ENCODE data around the gene VPS39. TPM values are rescaled to one million over a fixed set of nuclear protein-coding genes. Genes with fewer than 3 reads are reported as not detected.

Gene VPS39
- total and polyA plus RNA-seq, 9 of the 15 experiments (the other 6 are each of a cell fraction or from before 2014, with no cell fraction given) = 3.2 to 37.3 (median 21.8) TPM

DNA sequence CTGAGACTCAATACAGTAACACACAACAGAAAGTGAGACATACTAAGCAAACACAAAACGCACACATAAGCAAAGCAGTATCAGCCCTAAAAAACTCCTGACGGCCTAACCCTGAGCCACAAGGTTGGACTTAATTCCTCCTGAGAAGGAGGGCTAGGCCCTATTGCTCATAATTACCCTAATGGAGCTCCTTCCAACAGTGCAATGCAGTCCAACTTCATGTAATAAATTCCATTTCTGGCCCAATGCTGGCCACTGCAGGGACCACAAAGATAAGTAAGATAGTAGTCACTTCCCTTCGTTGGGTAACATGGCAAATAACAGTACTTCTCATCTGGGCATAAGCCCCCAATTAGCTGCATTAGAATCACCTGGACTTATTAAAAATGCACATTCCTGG lies 4.2 kb downstream of the VPS39 start:
- intact Hi-C loops (cut with micrococcal nuclease) = no loop called here

DNA sequence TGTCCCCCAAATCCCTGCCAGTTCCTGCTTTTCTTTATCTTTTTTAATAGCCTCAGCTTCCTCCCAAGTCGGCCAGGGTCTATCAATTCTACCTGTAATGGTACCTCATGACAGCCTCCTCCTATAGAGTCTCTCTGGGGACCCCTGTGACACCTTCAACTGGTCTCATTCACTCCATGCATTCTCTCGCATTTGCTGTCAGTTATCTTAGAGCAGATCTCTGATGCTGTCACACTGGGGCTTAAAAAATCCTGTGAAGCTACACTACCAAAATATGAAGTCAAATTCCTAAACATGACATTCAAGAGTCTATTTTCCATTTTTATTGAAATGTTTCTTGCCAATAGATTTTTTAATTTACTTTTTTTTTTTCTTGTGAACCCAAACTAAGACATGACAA lies 5.5 kb downstream of the VPS39 start:
- H3K9me1 ChIP-seq (ENCODE audit: control insufficient read depth, insufficient read depth, low read length) = no peaks in the 10 kb centered on the region
- H3K4me2 ChIP-seq (ENCODE audit: insufficient read depth, low read length) = no peak overlapping the region
- ChIA-PET POLR2A (no interaction called here), CTCF (ENCODE audit: low intra/inter-chr PET ratio) (interaction anchor here (0.6 kb wide), 1 partner anchor 71 kb away, joined by 3 read pairs; no protein-coding TSS in a partner anchor)
- 59% methylated on average over 2 of the region's 2 CpGs for WGBS (ENCODE audit: insufficient coverage, low coverage, missing lambda C conversion rate)
- no peak overlapping the region for H3K27ac ChIP-seq (ENCODE audit: extremely low read depth, low read depth, low read length)
- H3K27me3 ChIP-seq (ENCODE audit: control insufficient read depth in 2 of 2, insufficient read depth in 2 of 2, low read length in 2 of 2) = no peaks in the 10 kb centered on the region
- H3K9me3 ChIP-seq (replicated peaks; ENCODE audit: control insufficient read depth, insufficient read depth, low read depth, low read length) = no peaks in the 10 kb centered on the region
- H3K4me1 ChIP-seq (replicated peaks in 1 of 2; ENCODE audit: control insufficient read depth in 2 of 2, insufficient read depth in 2 of 2, low read length in 2 of 2) = peaks cover 0 to 3% of the 10 kb centered on the region in 2 experiments; a peak in 1 of 5 replicates
- FAIRE-seq (no peak), ATAC-seq (no peak), DNase-seq (ENCODE audit: extremely low read depth in 1 of 4, low spot score in 3 of 4) (no peak)
- intact Hi-C loops (cut with micrococcal nuclease) = no loop called here
- in situ Hi-C loops (cut with MboI) = no loop called here
- no TSS peak for BruUV-seq (replicated peaks)
- no peak overlapping the region for H2AFZ ChIP-seq (ENCODE audit: low read depth, low read length)
- H3K36me3 ChIP-seq (ENCODE audit: control insufficient read depth, insufficient read depth, low read length) = peaks cover under 1% of the 10 kb centered on the region; the same call in 1 of the 3 replicates
- 0 out of 2 replicates have a peak, but pooled peaks cover 3% of the 10 kb centered on the region for H4K20me1 ChIP-seq (replicated peaks; ENCODE audit: control insufficient read depth, insufficient read depth, low read length)
- no peak overlapping the region for H3K9ac ChIP-seq (ENCODE audit: insufficient read depth in 1 of 2, low read depth in 2 of 2, low read length in 2 of 2)
- H3K79me2 ChIP-seq (ENCODE audit: control insufficient read depth, insufficient read depth, low read length) = peaks cover 15% of the 10 kb centered on the region
- no peak overlapping the region for H3K4me3 ChIP-seq
- no peak for TF ChIP-seq MAFG (tag; conservative IDR thresholded peaks at IDR 0.05)
- TF ChIP-seq KAT8 (IDR thresholded peaks at IDR 0.05; ENCODE audit: low read depth) = no peak
- TF ChIP-seq ARNT (IDR thresholded peaks at IDR 0.05) = no peak
- no peak for TF ChIP-seq NCOA1 (IDR thresholded peaks at IDR 0.05; ENCODE audit: low read depth)
- TF ChIP-seq KAT7 (CRISPR knock-in tag; IDR thresholded peaks at IDR 0.05; ENCODE audit: borderline replicate concordance) = no peak
- TF ChIP-seq, protein P1, sequence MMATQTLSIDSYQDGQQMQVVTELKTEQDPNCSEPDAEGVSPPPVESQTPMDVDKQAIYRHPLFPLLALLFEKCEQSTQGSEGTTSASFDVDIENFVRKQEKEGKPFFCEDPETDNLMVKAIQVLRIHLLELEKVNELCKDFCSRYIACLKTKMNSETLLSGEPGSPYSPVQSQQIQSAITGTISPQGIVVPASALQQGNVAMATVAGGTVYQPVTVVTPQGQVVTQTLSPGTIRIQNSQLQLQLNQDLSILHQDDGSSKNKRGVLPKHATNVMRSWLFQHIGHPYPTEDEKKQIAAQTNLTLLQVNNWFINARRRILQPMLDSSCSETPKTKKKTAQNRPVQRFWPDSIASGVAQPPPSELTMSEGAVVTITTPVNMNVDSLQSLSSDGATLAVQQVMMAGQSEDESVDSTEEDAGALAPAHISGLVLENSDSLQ (IDR thresholded peaks at IDR 0.05) = no peak
- no peak for TF ChIP-seq ATF7 (IDR thresholded peaks at IDR 0.05)

More for the DNA sequence above, 4.2 kb downstream of the VPS39 start:
- Histone ChIP-seq H3K4me2 (ENCODE audit: insufficient read depth, low read length) (no peak overlapping the region), H3K27me3 (ENCODE audit: control insufficient read depth in 2 of 2, insufficient read depth in 2 of 2, low read length in 2 of 2) (no peaks in the 10 kb centered on the region), H3K9me1 (ENCODE audit: control insufficient read depth, insufficient read depth, low read length) (no peaks in the 10 kb centered on the region), H3K4me3 (no peak overlapping the region), H3K27ac (ENCODE audit: extremely low read depth, low read depth, low read length) (no peak overlapping the region), H4K20me1 (replicated peaks; ENCODE audit: control insufficient read depth, insufficient read depth, low read length) (peaks cover 3% of the 10 kb centered on the region; the same call in 1 of the 2 replicates), H3K79me2 (ENCODE audit: control insufficient read depth, insufficient read depth, low read length) (peaks cover 20% of the 10 kb centered on the region), H2AFZ (ENCODE audit: low read depth, low read length) (no peak overlapping the region), H3K4me1 (replicated peaks in 1 of 2; ENCODE audit: control insufficient read depth in 2 of 2, insufficient read depth in 2 of 2, low read length in 2 of 2) (peaks cover 3 to 4% of the 10 kb centered on the region in 2 experiments; a peak in 2 of 5 replicates), H3K36me3 (ENCODE audit: control insufficient read depth, insufficient read depth, low read length) (no peaks in the 10 kb centered on the region), H3K9ac (ENCODE audit: insufficient read depth in 1 of 2, low read depth in 2 of 2, low read length in 2 of 2) (no peak overlapping the region), H3K9me3 (replicated peaks; ENCODE audit: control insufficient read depth, insufficient read depth, low read depth, low read length) (no peaks in the 10 kb centered on the region)
- no peak for FAIRE-seq
- DNase-seq (ENCODE audit: extremely low read depth in 1 of 4, low spot score in 3 of 4) = no peak
- ChIA-PET POLR2A (interaction anchor here (0.8 kb wide), 1 partner anchor 16 kb away, joined by 3 read pairs; no protein-coding TSS in a partner anchor), CTCF (ENCODE audit: low intra/inter-chr PET ratio) (no interaction called here)
- 76% methylated on average over 3 of the region's 3 CpGs for WGBS (ENCODE audit: insufficient coverage, low coverage, missing lambda C conversion rate)
- in situ Hi-C loops (cut with MboI) = no loop called here
- no peak for ATAC-seq
- no peak for TF ChIP-seq PHF21A (IDR thresholded peaks at IDR 0.05; ENCODE audit: borderline replicate concordance, low read depth)
- TF ChIP-seq, protein P2, sequence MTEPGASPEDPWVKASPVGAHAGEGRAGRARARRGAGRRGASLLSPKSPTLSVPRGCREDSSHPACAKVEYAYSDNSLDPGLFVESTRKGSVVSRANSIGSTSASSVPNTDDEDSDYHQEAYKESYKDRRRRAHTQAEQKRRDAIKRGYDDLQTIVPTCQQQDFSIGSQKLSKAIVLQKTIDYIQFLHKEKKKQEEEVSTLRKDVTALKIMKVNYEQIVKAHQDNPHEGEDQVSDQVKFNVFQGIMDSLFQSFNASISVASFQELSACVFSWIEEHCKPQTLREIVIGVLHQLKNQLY (CRISPR knock-in tag; conservative IDR thresholded peaks at IDR 0.05) = no peak
- TF ChIP-seq CBFA2T3 (IDR thresholded peaks at IDR 0.05) = peak; percentile 22; the same call in 1 of the 2 replicates
- no TSS peak for BruUV-seq (replicated peaks)

All from K562 (cell line).